ENCODE measurements around the gene CLEC2L.

Gene CLEC2L

DNA sequence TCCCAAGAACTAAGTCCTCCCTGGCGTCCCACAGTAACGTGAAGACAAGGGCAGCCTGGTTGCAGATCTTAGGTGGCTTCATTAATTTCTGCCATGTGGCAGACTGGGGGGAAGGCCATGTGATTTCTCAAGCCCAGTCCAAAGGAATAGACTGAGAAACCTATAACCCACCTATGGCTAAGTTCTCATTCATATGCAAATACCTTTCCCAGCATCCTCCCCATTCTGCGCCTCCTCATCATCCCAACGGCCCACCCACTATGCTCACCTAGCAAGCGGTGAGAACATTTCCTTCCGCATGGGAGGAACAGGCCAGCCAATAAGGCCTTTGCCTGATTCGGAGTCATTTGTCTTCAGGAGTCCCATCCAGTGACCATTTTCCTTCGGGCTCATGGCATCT, 8.2 kb upstream of the CLEC2L start:
- H3K4me3 ChIP-seq (ENCODE audit: low read depth, low read length), result no peak overlapping the region
- DNase-seq (ENCODE audit: low read depth, low spot score), result no peak
- in situ Hi-C loops (cut with HindIII; ENCODE audit: low sequenced_read_pairs), result no loop called here
- TF ChIP-seq, protein P1, sequence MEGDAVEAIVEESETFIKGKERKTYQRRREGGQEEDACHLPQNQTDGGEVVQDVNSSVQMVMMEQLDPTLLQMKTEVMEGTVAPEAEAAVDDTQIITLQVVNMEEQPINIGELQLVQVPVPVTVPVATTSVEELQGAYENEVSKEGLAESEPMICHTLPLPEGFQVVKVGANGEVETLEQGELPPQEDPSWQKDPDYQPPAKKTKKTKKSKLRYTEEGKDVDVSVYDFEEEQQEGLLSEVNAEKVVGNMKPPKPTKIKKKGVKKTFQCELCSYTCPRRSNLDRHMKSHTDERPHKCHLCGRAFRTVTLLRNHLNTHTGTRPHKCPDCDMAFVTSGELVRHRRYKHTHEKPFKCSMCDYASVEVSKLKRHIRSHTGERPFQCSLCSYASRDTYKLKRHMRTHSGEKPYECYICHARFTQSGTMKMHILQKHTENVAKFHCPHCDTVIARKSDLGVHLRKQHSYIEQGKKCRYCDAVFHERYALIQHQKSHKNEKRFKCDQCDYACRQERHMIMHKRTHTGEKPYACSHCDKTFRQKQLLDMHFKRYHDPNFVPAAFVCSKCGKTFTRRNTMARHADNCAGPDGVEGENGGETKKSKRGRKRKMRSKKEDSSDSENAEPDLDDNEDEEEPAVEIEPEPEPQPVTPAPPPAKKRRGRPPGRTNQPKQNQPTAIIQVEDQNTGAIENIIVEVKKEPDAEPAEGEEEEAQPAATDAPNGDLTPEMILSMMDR (IDR thresholded peaks at IDR 0.05; ENCODE audit: low read depth, low read length), result no peak

DNA sequence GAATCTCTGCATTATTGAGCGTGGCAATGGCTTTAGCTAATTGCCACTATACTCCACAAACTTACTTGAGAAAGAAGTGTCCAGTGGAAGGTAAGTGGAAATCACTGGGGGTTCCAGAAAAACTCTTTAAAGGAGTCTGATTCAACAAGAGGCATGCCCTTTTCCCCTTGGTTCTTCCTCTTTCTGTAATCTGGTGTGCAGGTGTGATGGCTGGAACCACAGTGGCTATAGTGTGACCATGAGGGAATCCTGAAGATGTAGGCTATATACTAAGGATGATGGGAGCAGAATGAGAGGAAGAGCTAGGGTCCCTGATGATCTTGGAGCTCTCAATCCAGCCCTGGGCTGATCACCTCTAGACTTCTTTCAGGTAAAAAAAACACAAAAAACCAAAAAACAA, 2.0 kb upstream of the CLEC2L start:
- in situ Hi-C loops (cut with HindIII; ENCODE audit: low sequenced_read_pairs), result no loop called here
- DNase-seq (ENCODE audit: low read depth, low spot score), result no peak
- TF ChIP-seq, protein P1 (IDR thresholded peaks at IDR 0.05; ENCODE audit: low read depth, low read length), result no peak
- no peak overlapping the region for H3K4me3 ChIP-seq (ENCODE audit: low read depth, low read length)

DNA sequence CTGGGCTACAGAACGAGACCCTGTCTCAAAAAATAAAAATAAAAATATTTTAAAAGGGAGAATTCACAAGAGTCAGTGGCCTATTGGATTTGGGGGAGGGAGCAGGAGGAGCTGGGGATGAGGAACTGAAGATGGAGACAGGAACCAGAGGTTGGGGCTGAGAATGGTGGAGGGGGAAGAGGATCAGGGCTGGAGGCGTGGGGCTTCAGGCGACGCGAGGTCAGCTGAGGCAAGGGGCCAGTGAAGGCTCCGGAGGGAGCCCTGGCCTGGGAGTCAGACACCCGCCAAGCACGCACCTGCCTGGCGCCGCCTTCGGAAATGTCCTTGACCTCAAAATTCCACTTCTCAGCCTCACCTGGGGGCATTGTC, 671 bp upstream of the CLEC2L start:
- TF ChIP-seq, protein P1 (IDR thresholded peaks at IDR 0.05; ENCODE audit: low read depth, low read length), result no peak

DNA sequence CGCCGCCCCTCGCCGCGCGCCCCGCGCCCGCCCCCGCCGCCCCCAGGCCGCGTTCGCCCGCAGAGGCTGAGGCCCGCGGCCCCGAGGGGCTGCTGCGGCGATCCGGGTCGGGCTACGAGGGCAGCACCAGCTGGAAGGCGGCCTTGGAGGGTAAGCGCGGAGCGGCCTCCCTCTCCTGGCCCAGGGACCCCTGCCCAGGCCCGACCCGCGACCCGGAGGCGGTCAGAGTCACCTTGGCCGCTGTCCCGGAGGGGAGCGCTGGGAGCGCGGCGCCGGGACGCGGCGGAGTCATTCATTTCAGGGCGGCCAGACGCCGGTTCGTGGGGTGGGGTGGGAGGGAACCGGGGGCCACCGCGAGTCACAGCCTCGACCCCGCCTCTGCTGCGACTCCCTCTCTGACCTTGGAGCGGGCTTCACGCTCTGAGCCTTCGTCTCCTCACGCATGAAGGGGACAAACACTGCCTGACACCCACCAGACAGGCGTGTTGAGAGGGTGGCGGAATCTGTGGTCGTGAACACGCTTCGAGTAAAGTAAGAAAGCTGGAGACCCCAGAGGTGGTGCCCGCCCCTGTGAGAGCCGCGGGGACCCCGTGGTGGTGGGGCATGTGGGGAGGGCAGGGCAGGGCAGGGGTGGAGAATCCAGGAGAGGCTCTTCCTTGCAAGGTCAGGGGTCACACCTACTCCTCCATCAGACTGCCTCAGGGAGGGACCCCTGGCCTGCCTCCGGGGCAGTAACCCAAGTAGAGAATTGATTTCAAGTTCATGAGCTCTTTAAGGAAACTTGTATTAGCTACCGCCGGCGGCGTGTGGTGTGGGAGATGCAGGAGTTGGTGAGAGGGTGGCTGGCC, 707 bp downstream of the CLEC2L start:
- no peak overlapping the region for H3K4me3 ChIP-seq (ENCODE audit: low read depth, low read length)
- in situ Hi-C loops (cut with HindIII; ENCODE audit: low sequenced_read_pairs), result no loop called here
- DNase-seq (ENCODE audit: low read depth, low spot score), result no peak
- TF ChIP-seq, protein P1 (IDR thresholded peaks at IDR 0.05; ENCODE audit: low read depth, low read length), result no peak

More for the DNA sequence above, 671 bp upstream of the CLEC2L start:
- DNase-seq (ENCODE audit: low read depth, low spot score), result no peak
- in situ Hi-C loops (cut with HindIII; ENCODE audit: low sequenced_read_pairs), result no loop called here
- H3K4me3 ChIP-seq (ENCODE audit: low read depth, low read length), result no peak overlapping the region

DNA sequence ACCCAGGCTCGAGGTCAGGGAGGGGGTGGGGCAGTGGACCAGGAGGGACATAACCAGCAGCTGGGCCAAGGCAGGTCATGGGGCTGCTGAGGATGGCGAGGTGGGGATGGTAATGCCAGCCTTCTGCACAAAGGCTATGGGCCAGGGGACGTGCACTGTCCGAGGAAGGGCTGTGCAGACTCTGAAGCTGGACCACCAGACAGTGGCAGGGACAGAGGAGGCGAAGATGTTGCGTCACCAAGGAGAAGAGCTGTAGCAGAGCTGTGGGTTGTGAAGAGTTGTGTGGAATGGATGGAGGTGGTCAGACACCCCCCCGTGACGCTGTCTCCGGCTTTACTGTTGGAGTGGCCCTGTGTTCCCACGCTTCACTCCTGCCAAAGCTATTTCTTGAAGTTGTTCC, 1.8 kb downstream of the CLEC2L start:
- in situ Hi-C loops (cut with HindIII; ENCODE audit: low sequenced_read_pairs), result no loop called here
- DNase-seq (ENCODE audit: low read depth, low spot score), result no peak
- no peak overlapping the region for H3K4me3 ChIP-seq (ENCODE audit: low read depth, low read length)
- TF ChIP-seq, protein P1 (IDR thresholded peaks at IDR 0.05; ENCODE audit: low read depth, low read length), result no peak

DNA sequence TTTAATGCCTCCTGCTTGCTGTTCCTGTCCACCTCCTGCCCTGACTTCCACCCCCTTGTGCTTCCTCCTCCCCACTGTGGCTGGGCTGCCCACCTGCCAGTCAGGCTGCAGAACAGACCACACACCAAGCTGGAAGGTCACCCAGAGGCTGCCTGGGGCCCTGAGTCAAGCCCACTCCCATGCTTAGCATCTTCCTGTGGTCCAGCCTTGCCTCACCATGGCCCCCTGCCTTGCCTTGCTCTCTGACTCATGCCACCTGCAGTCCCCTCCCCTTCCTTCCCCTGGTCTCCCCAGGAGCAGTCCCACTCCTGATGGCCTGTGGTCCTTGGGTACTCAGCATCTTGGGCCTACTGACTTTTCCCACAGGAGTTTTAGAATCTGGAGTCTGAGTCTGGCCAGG, 2.3 kb downstream of the CLEC2L start:
- TF ChIP-seq, protein P1 (IDR thresholded peaks at IDR 0.05; ENCODE audit: low read depth, low read length), result no peak
- in situ Hi-C loops (cut with HindIII; ENCODE audit: low sequenced_read_pairs), result no loop called here
- no peak overlapping the region for H3K4me3 ChIP-seq (ENCODE audit: low read depth, low read length)
- no peak for DNase-seq (ENCODE audit: low read depth, low spot score)
